ENCODE data around the gene ATRAID.

DNA sequence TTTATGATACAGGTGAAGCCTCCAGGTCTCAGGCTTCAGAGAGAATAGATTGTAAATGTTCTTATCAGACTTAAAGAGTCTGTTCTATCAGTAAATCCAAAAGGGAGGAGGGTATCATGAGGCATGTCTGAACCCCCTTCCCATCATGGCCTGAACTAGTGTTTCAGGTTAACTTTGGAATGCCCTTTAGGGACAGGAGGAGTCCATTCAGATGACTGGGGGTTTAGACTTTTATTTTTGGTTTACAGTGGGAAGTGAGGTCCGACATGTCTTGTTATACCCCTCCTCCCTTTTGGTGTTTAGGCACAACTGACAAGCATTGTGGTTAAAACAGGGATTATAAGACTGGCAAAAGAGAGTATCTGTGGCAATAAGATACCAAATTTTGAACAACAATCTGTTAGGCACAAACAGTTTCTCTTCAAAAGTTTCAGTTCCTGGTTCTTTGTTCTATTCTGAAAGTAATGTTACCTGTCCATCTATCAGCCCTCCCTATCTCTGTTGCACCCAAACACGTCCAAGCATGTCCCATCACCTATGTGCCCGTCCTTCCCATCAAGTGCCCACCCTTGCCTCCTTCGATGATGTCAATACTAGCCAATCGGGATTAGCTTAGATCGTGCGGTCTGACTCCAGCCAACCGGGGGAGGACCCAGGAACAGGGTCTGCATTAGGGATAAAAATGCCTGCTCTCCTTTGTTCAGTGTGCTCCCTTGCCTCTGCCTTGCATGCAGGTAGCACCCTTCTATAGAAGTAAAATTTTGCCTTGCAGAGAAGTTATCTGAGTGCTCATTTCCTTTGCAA, 46.7 kb upstream of the ATRAID start:
- TF ChIP-seq, protein P1, sequence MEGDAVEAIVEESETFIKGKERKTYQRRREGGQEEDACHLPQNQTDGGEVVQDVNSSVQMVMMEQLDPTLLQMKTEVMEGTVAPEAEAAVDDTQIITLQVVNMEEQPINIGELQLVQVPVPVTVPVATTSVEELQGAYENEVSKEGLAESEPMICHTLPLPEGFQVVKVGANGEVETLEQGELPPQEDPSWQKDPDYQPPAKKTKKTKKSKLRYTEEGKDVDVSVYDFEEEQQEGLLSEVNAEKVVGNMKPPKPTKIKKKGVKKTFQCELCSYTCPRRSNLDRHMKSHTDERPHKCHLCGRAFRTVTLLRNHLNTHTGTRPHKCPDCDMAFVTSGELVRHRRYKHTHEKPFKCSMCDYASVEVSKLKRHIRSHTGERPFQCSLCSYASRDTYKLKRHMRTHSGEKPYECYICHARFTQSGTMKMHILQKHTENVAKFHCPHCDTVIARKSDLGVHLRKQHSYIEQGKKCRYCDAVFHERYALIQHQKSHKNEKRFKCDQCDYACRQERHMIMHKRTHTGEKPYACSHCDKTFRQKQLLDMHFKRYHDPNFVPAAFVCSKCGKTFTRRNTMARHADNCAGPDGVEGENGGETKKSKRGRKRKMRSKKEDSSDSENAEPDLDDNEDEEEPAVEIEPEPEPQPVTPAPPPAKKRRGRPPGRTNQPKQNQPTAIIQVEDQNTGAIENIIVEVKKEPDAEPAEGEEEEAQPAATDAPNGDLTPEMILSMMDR (IDR thresholded peaks at IDR 0.05) = no peak
- no peak for TF ChIP-seq POLR2A (IDR thresholded peaks at IDR 0.05)
